ENCODE data around the gene CYTL1.

DNA sequence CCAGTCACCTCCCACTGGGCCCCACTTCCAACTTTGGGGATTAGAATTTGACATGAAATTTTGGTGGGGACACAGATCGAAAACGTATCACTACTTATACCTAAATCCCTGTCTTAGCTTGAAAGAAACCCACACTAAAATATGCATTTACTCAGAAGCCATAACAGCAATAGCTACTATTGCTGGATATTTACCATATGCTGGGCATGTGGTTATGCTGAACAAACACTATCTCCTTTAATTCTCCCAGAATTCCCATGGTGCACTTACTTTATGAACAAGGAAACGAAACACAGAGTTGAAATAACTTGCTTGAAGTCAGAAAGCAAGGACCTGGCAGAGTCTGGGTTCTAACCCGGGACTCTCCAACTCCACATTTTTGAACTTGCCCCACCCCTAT is 39.3 kb downstream of the CYTL1 start:
- TF ChIP-seq, protein P1, sequence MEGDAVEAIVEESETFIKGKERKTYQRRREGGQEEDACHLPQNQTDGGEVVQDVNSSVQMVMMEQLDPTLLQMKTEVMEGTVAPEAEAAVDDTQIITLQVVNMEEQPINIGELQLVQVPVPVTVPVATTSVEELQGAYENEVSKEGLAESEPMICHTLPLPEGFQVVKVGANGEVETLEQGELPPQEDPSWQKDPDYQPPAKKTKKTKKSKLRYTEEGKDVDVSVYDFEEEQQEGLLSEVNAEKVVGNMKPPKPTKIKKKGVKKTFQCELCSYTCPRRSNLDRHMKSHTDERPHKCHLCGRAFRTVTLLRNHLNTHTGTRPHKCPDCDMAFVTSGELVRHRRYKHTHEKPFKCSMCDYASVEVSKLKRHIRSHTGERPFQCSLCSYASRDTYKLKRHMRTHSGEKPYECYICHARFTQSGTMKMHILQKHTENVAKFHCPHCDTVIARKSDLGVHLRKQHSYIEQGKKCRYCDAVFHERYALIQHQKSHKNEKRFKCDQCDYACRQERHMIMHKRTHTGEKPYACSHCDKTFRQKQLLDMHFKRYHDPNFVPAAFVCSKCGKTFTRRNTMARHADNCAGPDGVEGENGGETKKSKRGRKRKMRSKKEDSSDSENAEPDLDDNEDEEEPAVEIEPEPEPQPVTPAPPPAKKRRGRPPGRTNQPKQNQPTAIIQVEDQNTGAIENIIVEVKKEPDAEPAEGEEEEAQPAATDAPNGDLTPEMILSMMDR (IDR thresholded peaks at IDR 0.05): no peak
- TF ChIP-seq POLR2A (IDR thresholded peaks at IDR 0.05): no peak

Data from breast epithelium (tissue), 3 donors.